Measurements from ENCODE around the gene LRP3.
"Not testable (repeated sequence)": the region's sequence is repeated elsewhere in the genome, so short reads cannot be mapped to it uniquely, and the experiment has no call there.

LRP3 gene

DNA sequence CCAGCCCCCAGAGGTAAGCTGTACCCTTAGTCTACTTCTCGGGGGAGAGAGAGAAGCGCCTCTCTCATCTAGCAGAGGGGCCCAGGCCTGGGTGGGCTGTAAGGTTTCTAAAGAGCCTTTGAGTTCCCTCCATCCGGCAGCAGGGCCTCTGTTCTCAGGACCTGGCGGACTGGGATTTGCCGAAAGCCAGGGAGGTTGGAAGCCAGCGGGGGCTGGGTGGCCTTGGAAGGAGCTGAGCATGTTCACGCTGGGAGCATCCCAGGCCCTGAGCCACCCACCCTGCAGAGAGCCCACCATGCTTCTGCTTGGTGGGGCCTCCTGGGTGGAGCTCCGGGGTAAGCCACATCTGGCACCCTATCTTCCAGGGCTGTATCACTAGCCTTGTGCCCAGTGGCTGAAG lies 23.8 kb downstream of the LRP3 start:
- DNase-seq (ENCODE audit: low read depth), result no peak

DNA sequence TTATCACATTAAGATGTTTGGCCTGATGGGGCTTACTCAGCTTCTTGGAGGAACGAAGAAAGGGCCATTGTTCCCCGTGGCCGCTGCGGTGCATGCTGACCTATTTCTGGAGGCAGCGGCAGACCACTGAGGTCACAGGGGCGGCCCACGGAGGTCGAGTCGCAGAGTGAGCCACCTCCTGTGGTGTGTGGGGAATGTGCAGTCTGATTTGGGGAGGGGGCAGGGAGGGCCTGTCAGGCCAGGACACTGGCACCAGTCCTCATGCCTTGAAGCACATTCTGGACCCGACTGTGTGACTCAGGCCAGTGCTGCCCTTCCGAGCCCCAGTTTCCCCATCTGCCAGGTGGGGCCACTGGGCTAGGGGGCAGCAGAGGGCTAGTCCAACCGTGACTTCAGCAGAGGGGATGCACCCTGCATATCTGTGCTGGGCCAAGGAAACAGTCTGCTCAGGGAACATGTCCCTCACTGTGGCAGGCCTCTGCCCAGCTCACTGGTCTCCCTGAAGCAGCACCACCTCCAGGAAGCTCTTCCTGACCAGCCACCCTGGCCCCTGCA lies 25.2 kb downstream of the LRP3 start:
- DNase-seq (ENCODE audit: low read depth), result no peak

DNA sequence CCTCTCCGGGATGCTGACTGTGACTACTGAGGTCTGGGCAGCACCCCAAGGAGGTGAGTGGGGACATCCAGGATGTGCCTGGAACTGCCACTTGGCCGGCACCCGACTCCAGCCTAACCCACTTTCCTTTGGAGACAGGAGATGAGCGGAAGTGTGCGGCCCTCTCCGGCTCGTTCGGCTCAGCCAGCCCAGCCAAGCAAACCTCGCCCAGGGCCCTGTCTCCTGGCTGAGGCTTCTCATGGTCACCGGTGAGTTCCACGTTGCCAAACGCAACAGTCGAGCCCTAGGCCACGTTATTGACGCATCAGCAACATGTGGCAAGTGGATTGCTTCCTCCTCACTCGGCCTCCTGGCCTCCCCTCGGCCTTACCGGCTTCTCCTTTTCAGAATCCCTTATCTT lies 26.0 kb downstream of the LRP3 start:
- no peak for DNase-seq (ENCODE audit: low read depth)

DNA sequence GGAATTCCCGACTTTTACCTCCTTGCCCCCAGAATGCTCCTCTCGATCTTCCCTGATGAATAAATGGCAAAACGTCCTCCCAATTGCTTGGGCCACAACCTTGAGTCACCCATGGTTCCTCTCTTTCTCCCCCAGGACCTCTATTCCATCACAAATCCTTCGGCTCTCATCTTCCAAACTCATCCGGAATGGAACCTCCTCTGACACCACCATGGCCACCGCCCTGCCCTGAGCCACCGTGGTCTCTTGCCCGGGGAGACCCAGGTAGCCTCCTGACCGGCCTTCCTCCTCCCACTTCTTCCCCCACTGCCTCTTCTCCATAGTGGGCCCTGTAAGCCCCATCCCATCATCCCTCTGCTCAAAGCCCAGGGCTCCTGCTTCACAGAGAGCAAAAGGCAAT lies 26.6 kb downstream of the LRP3 start:
- DNase-seq (ENCODE audit: low read depth), result no peak

DNA sequence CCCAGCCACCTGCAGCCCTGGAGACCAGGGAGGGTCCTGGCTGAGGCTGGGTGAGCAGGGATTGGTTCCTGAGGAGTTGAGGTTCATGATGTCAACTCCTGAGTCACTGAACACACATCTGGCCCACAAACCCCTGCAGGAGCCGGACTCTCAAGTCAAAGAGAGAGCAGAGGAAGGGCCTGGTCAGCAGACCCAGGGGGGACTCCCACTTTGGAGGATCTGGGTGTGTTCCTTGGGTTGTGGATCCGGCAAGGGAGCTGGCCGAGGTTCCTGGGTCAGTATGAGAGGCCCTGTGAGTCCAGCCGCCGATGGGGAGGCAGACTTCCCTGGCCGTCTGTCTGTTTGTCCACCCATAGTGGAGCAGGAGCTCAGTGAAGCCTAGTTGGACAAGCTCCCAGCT lies 27.5 kb downstream of the LRP3 start:
- DNase-seq (ENCODE audit: low read depth), result no peak

DNA sequence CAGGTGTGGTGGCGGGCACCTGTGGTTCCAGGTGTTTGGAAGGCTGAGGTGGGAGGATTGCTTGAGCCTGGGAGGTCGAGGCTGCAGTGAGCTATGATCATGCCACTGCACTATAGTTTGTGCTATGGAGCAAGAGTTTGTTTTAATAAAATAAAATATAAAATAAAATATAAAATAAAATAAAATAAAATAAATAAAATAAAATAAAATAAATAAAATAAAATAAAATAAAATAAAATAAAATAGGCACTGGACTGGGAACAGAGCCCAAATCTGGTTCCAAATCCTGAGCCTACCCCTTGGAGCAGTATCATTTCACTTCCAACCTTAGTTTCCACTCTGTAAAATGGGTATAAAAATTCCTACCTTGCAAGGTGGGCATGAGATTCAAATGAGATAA lies 28.1 kb downstream of the LRP3 start:
- not testable (repeated sequence) for DNase-seq (ENCODE audit: low read depth)

DNA sequence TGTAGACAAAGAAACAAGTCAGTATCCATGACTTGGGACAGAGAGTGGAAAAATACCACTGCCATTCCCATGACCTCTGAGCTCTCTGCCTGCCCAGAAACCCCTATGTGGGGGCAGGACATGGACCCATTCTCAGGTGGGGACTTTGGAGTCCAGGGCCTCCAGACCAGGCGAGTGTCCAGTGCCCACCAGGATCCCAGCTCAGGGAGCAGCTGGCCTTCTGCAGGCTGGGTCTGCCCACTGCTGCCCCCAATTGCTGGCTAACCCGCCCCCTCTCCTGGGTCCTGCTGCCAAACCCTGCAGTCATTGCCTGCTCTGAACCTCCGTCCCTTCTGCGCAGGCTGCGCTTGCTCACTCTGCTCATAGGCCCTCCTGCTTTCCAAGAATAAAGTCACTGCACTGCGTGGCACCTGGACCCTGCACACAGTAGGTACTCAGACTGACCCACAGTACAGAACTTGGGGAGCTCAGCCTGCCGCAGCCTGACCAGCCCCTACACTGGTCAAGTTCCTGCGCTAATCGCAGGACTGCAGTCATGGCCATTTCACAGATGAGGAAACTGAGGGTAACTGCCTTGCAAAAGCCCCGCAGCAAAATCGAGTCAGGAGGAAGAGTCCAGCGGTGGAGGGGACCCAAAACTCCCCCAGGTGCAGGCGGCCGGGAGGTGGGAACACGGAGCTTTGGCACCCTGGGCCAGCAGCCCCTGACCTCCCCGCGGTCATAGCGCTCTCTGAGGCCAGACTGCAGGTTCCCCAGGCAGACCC lies 30.7 kb downstream of the LRP3 start:
- no peak for DNase-seq (ENCODE audit: low read depth)

DNA sequence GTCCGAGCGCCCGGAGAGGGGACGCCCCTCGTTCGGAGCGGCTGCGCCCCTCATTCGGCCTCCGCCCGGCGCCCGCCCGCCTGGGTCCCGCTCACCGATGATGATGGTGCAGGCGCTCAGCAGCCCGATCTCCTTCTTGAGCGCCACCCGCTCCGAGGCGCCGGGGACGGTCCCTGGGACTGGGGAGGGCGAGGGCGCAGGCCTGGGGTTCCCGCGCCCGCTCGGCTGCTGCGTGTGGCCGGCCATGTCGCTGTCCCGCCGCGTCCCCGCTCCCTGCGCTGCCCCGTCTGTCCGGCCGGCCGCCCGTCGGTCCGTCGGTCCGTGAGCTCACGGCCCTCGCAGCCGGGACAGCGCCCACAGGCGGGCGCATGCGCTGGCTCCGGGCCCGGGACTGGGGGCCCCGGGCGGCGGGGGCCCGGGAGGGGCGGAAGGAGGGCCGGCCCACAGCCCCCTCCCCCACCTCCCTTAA lies 31.4 kb downstream of the LRP3 start, which contains the start of gene SLC7A10:
TSS of gene SLC7A10 (minus strand) at position 393 of the 469 bp plus-strand sequence. CDS start at position 246, 147 bp downstream.
- no peak for DNase-seq (ENCODE audit: low read depth)

DNA sequence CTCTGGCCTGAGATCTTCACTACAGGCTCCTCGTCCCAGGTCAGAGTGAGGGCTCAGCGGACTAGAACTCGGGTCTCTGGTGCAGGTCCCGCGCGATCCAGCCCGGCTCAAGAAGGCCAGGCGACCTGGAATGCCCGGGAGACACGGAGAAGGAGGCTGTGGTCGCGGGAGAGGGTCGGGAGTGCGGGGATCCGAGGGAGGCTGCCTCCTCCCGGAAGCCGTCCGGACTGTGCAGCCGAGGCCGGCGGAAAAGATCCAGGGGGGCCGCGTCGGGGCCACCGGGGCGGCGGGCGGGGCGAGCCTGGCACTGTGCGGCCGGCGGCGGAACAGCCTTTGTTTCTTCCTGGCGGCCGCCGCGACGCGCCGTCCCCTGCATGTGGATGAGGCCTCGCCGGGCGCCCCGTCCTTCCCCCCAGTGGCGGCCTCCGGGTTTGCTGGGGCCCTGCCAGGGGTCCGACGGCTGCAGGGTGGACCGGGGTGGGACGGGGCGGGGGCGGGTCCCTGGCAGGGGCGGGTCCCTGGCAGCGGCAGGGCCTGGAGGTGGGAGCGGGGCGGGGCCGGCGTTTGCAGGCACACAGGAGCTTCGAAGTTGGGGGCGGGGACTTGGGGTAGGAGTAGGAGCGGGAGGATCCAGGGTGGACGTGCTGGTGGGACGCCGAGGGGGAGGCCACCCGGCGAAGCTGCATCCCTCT lies 32.6 kb downstream of the LRP3 start:
- no peak for DNase-seq (ENCODE audit: low read depth)

DNA sequence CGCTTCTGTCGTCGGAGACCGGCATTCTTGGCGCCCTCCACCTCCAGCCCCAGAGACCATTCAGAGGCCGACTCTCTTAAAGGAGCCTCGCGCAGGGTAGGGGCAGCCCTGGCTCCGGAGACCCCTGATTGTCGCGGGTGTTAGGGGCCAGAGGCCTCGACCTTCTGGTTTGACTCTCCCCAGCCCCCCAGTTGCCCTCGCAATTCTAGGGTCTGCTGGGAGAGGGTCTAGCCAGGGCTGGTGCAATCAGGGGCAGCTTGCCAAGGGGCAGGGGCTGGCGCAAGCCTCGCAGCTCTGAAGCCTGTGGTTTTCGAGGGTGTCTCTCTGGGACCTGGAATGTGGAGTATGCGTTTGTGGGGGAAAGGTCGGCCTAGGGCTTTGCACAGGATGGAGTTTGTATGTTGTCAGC lies 33.1 kb downstream of the LRP3 start:
- no peak for DNase-seq (ENCODE audit: low read depth)

DNA sequence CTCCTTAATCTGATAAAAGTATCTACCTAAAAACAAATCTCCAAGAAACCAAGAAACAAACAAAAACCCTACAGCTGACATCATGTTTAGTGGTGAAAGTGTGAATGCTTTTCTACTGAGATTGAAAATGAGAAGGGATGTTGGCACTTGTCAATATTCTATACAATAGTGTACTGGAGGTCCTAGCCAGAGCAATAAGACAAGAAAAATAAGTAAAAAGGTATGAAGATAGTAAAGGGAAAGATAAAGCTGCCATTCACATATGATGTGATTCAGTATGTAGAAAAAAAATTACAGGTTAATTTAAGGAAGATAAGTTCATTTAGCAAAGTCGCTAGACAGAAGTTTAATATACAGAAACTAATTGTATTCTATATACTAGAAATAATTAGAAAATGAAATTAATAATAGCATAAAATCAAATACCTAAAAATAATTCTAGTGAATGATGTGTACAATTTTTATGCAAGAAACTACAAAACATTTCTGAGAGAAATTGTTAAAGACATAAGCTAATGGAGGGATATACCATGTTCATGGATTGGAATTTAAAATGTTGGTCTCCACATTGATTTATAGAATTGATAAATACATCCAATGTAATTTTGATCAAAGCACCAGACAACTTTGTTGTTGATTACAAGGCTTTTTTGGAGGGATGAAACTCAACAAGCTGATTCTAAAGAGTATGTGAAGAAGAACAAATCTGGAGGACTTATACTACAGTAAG lies 33.9 kb downstream of the LRP3 start:
- no peak for DNase-seq (ENCODE audit: low read depth)

DNA sequence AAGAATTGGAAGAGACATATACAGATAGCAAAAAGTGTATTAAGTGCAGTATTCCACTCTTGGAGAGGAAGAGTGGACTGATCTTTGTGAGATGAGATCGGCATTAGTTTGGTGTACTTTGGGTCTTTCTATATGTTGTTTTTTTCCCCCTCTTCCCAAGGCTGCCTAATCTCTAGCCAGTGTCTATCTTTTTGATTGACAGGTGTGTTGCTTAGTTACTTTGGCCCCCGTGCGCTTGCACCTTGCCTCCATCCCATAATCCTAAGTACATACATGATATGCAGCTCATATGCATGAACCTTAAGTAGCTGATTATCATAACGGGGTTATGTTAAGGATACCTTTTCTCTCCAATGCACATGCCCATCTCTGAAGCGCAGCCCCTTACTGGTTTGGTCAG lies 35.8 kb downstream of the LRP3 start:
- DNase-seq (ENCODE audit: low read depth), result no peak

DNA sequence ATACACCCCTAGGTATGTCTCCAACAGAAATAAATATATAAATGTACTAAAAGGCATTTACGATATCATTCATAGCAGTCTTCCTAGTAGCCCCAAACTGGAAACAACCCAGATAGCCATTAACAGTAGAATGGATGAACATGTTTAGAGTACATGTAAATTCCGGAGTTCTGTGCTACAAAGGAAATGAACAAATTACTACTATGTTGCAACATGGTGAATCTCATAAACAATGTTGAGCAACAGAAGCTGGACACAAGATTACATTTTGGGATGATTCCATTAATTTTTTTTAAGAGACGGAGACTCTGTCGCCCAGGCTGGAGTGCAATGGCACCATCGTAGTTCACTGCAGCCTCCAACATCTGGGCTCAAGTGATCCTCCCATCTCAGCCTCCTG lies 37.4 kb downstream of the LRP3 start:
- DNase-seq (ENCODE audit: low read depth), result no peak

DNA sequence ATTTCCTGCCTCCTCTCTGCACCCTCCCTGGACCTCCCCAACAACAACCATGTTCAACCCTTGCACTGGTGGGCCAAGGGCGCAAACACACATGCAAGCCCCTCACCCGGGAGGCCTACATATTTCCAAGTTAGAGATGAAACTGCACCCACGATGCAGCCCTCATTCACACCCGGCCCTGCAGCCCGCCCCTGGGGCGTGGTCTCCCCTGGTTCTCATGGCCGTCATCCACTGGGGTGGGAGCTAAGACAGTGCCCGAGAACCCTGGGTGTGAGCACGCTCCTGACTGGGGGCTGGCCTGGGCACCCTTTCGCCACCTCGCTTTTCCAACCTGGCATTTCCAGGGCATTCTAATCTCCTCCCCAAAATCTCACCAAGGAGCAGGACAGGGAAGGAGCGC lies 38.5 kb downstream of the LRP3 start:
- no peak for DNase-seq (ENCODE audit: low read depth)

DNA sequence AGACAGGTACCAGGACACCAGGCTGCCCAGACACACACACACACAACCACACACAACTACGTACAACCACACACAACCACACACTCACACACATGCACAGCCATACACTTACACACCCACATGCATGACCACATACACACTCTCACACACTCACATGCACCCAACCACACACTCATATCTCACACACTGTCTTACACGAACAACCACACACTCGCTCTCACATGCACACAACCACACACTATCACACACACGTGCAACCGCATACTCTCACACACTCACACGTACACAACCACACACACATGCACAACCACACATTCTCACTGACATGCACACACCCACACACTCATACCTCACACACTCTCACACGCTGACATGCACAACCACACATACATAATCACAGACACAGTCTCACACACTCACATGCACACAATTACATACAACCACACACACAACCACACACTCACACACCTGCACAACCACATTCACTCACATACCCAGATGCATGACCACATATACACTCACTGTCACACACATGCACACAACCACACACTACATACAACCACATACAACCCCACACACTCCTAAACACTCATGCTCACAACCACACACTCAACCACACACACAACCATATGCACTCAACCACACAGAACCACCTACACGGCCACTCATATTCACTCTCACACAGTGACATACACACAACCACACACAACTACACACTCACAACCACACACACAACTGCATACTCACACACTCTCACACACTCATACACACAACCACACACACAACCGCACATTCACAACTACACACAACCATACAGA lies 39.1 kb downstream of the LRP3 start:
- DNase-seq (ENCODE audit: low read depth), result no peak

DNA sequence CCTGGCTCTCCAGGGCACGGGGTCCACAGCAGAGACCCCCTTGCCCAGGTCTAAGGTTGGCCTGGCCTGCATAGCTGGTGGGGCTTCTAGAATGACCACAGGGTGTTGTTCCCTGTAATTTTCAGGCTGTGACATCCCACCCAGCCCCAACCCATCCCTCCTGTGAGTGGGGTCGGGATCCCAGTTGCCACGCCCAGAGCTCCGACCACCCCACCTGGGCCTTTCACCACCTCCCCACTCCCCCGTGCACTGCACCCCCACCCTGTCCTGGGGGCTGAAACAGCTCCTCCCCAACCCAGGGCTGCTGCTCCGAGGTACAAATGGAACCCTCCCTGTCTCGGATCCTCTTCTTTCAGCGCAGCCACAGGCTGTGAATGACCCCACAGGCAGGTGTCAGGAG lies 40.0 kb downstream of the LRP3 start:
- DNase-seq (ENCODE audit: low read depth), result no peak

DNA sequence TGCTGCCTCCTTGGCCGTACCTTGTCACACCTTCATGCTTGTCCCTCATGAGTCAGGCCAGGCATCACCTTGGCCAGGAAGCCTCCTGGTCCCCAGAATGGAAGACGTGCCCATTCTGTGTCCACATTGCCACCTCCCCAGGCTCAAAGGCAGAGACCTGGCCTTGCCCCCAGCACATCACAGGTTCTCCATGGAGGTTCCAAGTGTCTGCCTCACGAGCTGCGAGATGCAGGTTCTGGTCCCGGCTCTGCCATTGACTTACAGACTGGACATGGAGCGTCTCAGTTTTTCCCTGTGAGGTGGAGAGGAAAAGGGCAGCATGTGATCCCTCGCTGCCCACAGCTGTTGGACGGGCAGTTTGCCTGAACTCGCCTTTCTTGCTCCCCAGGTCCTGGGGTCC lies 40.6 kb downstream of the LRP3 start:
- no peak for DNase-seq (ENCODE audit: low read depth)

DNA sequence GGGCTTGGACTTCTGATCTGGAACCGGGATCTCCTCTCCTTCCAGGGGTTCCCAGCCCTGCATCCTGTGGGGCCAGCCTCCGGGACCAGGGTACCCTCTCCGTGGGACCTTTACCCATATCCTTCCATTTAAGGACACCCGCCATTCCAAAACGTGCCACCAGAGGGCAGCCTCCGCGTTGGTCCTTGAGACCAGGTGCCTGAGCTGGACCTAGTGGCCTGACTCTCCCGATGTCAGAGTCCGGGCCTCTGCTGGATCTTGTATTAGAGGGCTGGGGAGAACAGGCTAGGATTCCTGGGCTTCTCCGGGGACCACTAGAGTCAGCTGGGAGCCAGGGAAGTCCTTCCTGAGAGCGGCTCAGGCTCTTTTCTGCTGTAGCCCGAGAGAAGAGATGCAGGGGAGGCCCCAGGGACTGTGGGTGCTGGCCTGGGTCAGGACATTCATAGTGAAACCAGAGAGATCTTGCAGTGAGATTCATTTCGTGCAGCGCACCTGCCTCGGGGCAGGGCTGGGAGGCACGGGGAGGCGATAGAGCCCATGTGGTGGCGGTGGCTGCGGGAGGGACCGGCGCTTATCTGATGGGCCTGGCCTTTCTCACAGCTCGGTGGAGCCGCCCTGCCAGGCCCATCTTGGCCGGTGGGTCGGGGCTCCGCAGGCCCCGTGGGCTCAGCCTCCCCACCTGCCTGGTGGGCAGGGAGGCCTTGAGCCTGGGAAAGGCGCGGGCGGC lies 41.3 kb downstream of the LRP3 start:
- DNase-seq (ENCODE audit: low read depth), result peak; percentile 76

DNA sequence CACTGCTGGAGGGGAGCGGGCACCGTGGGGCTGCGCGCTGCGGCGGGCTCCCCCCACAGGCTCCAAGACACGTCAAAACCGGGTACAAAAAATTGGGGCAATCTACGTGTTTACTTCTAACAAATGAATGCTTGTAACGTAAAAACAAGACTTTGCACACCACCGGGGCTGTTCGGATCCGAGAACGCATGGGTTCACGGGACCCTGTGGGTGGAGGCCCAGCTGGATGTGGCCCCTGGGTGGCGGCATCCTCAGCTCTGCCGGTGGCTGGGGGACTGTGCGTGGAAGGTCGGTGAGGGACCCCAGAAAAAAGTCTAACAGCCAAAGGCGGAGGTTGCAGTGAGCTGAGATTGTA lies 41.8 kb downstream of the LRP3 start:
- no peak for DNase-seq (ENCODE audit: low read depth)

DNA sequence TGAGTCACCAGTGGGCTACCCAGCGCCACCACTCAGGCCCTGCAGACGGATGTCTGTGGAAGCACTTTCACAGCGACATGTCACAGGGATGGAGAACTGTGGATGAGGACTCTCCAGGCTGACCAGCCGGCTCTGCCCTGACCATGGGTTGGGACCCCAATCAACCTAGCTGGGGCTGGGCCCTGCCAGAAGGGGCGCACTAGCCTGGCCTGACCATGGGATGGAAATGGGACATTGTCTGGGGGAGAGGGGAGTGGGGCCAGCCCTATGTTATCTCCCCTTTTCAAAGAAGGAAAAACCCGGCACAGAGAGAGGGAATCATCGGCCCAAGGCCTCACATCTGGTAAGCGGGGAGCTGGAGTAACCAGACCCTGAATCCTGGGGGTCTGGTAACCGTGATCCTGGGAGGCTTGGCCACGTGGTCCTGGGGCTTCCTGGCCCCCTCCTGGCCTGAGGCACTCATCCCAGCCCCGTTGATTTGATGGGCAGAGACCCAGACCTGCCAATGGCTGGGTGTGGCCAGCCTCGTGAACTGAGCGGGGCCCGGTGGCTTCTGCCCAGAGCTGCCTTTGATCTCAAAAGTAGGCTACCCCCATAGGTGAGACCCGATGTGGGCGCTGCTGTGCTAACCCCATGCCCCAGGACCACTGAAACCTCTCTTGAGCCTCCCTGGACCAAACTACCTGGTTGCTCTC lies 42.7 kb downstream of the LRP3 start:
- DNase-seq (ENCODE audit: low read depth), result no peak
